T-helper 9 cell (primary cell): Measurements from ENCODE around the gene ACADM.
"Not testable (repeated sequence)": the region's sequence is repeated elsewhere in the genome, so short reads cannot be mapped to it uniquely, and the experiment has no call there.

Experiments
- DNase-seq: peaks from one replicate; pipeline ENCODE4 v3.0.0-alpha.2; 2020
- total RNA-seq, 2 donors: gene quantifications; one replicate each; lab custom pipeline; 2026; lab: John Stamatoyannopoulos, UW

ACADM gene
- 18.1 to 45.5 reads per million in 2 donors for total RNA-seq

DNA sequence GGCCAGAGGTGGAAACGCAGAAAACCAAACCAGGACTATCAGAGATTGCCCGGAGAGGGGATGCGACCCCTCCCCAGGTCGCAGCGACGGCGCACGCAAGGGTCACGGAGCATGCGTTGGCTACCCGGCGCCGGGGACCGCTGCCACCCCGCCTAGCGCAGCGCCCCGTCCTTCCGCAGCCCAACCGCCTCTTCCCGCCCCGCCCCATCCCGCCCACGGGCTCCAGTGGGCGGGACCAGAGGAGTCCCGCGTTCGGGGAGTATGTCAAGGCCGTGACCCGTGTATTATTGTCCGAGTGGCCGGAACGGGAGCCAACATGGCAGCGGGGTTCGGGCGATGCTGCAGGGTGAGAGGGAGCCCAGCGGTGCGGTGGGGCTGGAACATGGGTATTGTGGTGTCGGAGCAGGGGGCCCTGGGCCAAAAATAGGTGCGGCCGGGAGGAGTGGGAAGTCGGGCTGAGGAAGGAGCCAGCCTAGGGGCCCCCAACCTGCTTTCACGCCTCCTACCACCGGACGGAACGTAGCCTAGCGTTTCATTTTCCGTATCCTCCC is at the start of gene ACADM:
Gene ACADM (plus strand): TSS at position 238 of the 551 bp plus-strand sequence. CDS start 79 bp downstream, at position 317.
- peak; percentile 72 for DNase-seq

DNA sequence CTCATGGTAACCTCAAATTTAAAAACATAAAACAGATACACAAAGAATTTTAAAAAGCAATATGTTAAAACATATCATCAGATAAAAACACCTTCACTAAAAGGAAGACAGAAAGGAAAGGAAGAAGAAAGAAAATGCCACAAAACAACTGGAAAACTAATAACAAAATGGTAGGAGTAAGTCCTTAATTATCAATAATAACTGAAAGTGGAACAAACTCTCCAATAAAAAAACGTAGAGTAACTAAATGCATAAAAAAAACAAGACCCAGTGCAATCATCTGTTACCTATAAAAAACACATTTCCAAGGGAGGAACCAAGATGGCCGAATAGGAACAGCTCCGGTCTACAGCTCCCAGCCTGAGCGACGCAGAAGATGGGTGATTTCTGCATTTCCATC is 47.1 kb upstream of the ACADM start:
- DNase-seq: no peak

DNA sequence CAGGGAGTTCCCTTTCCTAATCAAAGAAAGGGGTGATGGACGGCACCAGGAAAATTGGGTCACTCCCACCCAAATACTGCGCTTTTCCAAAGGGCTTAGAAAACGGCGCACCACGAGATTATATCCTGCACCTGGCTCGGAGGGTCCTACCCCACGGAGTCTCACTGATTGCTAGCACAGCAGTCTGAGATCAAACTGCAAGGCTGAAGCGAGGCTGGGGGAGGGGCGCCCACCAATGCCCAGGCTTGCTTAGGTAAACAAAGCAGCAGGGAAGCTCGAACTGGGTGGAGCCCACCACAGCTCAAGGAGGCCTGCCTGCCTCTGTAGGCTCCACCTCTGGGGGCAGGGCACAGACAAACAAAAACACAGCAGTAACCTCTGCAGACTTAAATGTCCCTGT is 46.5 kb upstream of the ACADM start:
- not testable (repeated sequence) for DNase-seq

DNA sequence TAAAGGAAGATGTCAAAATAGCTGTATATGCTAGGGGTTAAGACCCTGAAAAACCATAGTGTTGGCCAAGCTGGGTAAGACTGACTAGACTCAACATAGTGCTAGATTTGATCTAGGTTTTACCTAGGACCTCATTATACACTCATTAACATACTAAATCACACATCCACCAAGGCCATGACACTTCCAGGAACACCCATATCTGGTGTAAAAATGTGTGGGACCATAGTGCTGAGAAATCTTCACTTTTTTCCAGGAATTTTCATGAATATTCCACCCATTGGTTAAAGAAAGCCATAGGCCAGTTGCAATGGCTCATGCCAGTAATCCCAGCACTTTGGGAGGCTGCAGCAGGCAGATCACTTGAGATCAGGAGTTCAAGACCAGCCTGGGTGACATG is 34.0 kb upstream of the ACADM start:
- DNase-seq: no peak

DNA sequence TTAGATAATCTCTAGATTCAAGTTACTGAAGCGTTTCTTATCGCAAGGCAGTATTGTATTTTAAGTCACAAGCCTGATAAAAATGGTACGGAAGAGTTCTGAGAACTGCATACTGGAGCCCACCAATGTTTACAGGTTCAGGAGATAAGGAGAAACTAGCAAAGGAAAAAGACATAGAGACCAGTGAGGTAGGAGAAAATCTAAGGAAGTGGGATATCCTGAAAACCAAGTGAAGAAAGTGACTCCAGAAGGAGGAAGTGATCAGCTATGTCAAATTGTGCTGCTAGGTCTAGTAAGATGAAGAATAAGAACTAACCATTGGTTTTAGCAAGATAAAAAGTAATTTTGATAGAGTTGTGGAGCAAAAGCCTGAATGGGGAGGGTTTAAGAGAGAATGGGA is 31.0 kb upstream of the ACADM start:
- DNase-seq: no peak

DNA sequence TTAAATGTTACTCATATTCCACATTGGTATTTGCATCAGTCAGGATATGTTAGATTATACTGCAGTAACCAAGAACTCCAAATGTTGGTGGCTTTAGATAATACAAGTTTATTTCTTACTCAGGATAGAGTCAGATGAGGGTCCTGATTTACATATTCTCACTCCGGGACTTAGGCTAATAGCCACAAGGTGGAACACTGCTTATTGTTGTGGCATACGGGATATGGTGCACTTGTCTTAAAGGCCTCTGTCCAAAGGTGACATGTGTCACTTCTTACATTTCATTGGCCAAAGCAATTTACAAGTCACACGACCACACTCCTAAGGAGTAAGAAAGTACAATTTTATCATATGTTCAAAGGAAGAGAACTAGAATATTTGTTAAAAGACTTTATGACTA is 28.5 kb upstream of the ACADM start:
- DNase-seq: no peak

DNA sequence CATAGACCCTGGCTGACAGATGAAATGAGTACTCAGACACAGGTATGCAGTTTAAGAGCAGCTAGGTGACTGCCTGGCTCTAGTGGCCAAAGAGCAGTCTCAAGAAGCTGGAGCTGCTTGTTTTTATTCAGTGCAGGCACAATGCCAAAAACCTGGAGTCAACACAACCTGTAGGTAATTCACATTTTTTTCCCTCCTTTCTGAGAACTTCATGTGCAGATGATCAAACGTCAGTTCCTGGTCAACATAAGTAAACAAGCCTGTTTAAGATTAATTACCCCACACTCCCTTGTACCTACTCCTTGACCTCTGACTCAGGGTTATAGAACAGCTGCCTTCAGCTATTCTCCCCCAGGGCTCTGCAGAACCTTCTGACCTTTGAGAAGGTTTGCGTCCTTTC is 17.3 kb upstream of the ACADM start:
- DNase-seq: no peak

DNA sequence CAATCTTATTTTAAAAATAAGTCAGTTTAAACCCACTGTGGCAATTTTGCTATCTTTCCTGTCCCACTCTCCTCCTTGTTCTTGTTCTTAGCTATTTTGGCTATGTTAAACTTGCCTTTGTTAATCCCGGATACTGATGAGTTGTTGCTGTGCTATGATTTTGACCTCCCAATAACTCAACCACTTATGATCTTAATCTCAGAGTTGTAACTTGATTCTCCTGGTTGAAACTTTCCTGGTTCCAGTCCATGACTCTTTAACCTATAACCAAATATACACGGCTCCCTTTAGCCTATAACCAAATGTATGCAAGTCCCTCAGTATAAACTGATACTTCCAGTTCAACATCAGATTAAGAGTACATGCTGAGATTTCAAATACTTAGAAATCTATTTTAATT is 15.6 kb upstream of the ACADM start:
- DNase-seq: no peak

DNA sequence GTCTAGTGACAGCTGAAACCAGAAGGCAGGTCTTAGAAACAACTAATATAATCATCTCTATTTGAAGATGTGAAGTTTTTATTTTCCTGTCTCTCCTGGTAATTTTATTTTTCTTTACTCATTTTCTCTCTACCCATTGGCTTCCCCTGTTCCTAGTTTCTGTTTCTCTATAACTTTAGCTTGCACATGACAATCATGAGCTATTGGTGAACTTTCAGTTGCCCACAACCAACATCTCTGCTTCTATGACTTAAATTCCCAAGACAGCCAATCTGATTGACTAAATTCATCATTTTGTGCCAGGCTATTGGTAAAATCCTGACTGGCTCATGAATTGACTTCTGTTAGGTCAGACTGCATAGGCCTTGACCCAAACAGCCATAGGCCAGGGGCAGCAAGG is 13.7 kb upstream of the ACADM start:
- no peak for DNase-seq

DNA sequence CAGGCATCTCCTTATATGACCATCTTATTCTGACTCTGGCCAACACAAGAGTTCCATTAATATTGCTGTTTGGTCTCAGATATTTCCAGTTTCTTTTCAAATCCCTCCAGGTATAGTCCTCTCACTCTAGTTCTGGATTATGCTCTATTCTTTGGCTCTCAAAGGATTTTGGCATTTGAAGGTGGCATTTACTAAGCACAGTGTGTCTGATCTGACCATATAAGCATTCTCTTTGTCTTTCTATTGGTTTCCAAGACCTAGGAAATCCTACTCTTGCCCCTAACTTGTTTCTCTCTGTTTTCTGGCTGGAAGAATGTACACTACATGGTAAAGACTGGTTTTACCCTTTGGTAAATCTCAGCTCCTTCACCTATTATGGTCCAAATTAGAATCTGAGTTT is 12.7 kb upstream of the ACADM start:
- DNase-seq: no peak

DNA sequence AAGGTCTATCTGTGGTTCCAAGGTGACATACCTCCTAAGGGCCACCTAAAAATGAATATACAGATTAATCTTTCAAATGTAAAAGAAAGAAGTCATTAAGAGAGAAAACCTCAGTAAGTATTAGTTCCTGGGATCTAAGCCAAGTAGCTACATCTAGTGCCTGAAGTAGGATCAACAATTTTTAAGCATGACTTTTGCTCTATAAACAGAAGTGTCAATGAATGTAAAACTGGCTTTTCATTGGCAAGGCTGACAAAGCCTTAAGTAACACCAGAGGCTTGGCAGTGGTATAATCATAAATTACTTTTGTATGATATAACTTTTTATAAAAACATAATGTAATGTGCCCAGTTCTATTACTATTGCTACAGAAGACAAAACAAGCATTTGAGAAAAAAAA is 12.2 kb upstream of the ACADM start:
- no peak for DNase-seq

DNA sequence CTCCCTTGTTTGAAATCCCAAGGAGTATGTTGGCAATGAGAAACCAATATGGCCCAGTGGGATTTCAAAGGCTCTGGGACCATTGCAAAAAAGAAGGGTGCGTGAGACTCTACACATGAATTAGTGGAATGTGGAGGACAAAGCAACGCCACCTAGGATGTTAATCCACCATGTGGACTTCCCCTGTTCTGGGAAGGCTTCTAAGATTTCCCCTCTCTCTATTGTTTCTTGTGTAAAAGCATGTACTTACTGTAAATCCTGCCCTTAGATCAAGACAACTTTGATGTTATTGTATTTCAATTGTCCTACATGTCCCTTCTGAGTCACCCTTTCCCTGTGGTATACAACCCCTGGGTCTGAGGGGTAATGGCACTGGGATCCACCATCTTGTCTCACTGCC is 4.7 kb upstream of the ACADM start:
- no peak for DNase-seq

DNA sequence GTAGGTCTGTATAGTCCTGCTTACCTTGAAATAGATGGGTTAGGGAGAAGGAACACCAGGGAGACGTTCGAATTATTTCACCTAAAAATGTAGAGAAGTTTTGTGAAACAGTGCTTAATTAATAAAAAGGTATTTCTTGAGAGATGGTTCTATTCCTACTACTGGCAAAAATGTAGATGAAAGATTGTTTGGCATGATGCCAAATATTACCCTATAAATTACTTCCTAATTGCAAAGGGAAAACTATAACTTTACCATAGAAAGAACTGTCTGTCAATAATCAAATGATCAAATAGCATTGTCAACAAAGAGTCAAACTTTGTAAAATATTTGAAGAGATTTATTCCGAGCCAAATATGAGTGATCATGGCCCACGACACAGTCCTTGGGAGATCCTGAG is 4.2 kb upstream of the ACADM start:
- DNase-seq: no peak

DNA sequence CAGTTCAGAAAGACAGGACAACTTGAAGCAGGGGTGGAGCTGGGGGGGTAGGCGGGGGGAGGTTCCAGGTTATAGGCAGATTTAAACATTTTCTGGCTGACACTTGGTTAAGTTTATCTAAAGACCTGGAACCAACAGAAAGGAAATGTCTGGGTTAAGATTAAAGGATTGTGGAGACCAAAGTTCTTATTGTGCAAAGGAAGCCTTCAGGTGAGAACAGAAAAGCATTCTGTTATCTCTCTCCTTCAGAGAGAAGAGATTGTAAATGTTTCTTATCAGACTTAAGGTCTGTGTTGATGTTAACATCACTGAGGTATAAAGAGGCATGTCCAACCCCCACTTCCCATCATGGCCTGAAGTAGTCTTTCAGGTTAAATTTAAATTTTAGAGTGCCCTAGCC is 3.7 kb upstream of the ACADM start:
- no peak for DNase-seq

DNA sequence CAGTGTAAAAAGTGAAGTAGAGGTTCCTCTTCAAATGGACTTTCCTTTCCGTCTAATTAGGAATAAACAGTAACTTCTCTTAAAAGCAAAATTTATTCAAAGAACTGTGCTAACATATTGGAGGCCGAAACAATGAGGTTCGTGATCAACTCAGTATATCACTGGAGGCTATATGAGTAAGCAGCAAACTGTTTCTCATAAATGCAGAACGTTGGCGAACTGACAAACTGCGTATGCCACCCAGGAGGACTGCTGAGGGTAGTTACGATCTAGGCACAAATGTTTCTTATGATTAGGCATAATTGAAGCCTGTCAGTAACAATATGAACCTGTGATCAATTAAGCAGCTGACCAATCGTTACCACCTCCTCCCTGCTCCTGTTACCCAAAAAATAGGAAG is 2.3 kb upstream of the ACADM start:
- not testable (repeated sequence) for DNase-seq

DNA sequence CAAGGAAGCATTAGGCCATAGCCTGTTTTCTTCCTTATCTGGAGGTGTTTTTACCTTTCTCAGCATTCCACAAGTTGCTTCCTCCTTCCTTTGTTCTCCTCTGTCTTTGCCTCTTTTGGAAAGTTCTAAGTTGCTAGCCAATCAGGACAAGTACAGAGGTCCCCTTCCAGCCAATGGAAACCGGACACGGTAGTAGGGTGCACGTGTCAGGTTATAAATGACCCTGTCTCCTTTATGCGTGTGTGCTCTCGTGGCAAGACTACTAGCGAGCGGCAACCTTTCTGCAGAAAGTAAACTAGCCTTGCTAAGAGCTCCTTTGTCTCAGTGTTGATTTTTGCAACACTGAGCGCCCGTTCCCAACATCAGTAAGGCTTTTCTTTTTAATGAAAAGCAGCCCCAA is 1.5 kb upstream of the ACADM start:
- DNase-seq: no peak

DNA sequence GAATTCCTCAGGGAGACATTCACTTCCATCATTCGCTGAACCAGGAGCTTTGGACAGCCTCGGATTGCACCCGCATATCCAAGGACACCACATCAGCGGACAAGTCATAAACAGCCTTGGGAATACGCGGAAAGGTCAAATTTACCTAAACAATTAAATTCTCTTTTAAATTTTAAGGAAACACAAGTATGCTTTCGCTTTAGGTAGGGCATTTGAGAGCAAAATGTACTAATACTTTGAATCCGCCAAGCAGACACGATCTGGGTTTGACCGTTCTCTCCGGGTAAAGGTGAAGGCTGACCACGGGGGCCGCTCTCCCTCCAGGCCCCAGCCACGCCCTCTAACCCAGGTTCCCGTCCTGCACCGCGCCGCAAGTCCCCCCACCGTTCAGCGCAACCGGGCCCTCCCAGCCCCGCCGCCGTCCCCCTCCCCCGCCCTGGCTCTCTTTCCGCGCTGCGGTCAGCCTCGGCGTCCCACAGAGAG is 479 bp upstream of the ACADM start:
- DNase-seq: peak; percentile 54

DNA sequence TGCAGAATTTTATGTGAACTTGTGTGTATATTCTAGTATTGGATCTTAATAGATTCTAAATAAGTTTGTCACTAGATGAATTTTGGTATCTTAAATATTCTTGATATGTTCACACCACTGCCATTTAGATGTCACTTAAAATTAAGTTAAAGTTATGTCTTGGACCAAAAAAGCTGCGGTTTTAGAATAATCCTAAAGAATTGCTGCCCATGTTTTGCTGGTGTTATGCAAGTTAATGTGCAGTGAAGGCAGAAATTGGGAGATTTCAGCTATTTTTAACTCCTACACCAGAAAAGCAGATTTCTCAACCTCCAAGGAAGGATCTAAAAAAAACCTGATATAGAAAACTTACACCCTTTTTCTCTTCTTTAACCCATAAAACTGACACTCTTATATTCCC is 757 bp downstream of the ACADM start:
- no peak for DNase-seq

DNA sequence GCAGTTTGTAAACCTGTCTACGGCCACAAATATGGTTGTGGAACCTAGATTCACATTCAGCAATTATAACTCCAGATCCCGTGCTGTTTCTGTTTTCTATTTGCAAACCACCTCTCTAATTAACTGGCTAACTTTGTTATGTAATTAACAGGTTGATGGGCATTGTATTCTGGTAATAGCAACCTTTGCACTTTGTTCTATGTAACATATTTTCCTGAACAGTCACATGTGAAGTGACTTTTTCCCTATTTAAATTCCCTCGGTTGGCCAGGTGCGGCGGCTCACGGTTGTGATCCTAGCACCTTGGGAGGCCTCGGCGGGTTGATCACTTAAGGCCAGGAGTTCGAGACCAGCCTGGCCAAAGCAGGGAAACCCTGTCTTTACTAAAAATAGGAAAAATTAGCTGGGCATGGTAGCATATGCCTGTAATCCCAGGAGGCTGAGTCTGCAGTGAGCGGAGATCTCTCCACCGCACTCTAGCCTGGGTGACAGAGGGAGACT is 1.4 kb downstream of the ACADM start:
- DNase-seq: no peak

DNA sequence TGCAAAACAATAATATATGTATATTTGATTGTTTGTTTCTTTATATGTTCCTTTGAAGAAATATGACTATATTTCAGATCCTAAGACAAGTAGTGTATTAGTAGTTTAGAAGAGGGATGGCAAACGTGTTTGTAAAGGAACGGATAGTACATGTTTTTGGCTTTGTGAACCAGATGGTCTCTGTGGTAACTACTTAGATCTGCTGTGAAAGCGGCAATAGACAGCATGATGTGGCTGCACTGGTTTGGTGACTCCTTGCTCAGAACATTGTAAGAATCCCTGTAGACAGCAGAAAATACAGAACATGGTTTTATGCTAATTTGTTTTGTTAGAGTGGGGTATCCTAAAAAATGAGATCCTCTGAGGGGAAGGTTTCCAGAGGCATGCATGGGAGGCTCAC is 3.1 kb downstream of the ACADM start:
- DNase-seq: no peak

DNA sequence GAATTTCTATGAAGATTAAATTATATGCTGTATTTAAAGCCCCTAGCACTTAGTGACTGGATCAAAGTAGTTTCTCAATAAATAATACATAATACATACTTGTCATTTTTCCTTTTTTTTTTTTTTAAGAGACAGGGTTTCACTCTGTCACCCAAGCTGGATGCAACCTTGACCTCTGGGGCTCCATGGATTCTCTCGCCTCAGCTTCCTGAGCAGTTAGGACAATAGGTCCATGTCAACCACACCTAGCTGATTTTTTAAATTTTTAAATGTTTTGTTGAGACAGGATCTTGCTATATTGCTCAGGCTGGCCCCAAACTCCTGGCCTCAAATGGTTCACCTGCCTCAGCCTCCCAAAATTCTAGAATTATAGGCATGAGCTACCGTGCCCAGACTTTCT is 5.9 kb downstream of the ACADM start:
- DNase-seq: no peak

DNA sequence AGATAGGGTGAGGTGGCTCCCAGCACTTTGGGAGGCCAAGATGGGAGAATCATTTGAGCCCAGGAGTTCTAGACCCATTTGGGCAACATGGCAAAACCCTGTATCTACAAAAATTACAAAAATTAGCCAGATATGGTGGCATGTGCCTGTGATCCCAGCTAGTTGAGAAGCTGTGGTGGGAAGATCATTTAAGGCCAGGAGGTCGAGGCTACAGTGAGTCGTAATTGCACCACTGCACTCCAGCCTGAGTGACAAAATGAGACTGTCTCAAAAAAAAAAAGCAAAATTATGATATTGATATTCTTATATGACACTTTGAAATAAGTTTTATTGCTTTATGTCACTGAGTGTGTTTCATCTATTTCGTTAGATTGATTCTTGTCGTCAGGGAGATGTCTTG is 7.4 kb downstream of the ACADM start:
- no peak for DNase-seq

DNA sequence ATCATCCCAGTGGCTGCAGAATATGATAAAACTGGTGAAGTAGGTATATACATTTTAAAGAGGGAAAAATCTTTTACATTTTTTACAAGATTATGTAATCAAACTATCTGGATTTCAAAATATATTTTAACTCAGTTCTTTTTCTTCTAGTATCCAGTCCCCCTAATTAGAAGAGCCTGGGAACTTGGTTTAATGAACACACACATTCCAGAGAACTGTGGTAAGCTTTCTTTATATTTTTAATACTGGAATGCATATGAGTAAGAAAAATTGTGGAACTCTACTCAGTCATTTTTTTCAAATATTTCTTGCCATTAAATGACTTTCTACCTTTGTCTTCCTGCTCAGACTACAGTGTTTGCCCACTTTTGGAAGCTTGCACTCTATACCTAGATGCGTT is 8.2 kb downstream of the ACADM start:
- DNase-seq: no peak

DNA sequence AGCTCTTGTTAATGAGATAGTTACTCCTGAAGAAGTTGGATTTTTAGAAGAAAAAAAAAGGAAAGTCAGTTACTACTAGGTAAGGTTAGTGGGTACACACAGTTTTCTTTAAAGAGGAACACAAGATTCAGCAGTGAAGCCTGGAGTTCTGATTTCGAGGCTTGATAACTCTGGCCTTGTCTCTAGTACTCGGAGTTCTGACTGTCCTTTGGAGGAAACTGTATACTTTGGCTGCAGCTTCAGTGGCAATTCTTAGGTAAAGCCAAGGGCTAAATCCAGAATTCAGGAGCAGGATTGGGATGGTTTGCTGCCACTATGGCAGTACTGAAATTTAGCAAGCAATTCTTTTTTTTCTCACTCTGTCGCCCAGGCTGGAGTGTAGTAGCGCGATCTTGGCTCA is 9.2 kb downstream of the ACADM start:
- DNase-seq: no peak

DNA sequence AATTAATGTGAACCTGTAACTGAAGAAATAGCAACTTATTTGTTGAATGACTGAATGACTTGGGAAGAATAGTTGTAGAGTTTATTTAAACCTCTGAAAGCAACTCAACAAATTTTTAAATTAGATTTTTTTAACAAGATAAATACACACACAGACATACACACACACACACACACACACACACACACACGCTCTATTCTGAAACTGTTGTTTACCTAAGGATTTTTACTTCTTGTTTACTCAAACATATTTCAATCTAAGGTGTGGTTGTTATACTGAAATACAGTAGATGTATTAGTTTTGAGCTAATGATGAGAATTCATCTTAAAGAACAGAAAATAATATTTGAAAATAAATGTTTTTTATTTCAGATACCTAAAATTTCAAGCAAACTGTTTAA is 11.5 kb downstream of the ACADM start:
- no peak for DNase-seq
